NCI-H2171 treated with DMSO at 0.1 percent for 48 hours (cell line): Measurements from ENCODE around the gene RDH5.

ENCODE experiments used
- DNase-seq: peaks from one replicate; lab custom pipeline; 2025; lab: John Stamatoyannopoulos, UW

The RDH5 gene

DNA sequence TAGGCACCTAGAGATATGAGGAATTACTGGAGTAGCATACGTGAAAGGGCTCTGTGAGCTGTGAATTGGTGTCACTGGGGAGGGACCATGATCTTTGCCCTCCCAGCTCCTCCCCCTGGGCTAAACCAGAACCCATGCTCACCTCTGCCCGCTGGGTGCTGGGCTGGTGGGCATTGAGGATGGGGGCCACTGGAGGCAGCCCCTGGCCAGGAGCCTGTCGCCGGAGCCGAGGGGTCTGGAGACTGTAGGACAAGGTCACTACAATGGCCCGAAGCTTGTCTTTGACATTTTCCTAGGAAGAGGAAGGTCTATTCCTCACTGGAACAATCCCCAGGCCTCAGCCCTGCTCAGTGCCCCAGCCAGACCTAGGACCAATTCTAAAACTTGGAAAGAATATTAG, 24.1 kb upstream of the RDH5 start:
- no peak for DNase-seq

DNA sequence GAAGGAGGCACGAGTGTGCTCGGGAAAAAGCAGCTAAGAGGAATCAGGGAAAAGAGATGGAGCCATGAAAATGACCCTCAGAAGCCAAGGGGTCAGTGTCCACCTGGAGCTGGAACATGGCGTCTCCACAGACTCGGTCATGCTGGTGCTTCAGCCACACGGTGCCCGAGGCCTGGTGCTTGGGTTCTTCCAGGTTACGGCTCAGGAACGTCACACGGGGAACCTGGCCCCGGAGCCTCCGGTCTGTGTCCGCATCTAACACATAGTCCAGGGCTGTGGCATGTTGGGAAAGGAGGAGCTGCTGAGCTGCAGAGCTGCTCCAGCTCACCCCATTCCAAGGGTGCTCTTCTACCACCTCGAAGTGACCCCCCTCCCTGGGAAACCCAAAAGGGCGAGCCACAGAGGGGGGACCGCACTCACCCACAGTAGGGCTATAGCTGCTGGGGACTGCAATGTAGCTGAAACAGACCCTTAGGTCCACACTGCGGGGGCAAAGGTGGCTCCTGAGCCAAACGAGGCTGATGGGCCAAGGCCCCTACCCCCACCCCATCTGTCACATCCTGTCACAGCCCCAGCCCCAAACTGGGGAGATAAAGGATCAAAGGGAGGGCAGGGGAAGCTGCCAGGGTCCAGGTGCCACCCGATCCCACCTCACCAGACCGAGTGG, 23.3 kb upstream of the RDH5 start:
- no peak for DNase-seq

DNA sequence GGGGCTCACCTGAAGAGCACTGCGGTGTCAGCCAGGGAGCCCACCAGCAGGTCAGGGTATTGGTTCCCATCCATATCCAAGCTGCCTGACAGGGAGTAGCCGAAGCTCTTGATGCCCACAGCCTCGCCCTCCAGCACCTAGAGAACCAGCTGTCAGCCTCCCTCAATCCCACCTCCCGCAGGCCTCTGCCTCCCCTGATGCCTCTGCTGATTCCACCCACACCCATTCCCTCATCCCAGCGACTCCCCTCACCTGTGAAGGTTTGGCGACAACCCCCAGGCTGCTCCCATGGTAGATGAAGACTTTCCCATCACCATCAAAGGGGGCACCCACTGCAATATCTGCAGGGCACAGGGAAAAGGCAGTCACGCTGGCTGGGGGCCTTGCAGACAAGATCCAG, 22.5 kb upstream of the RDH5 start:
- DNase-seq: no peak

DNA sequence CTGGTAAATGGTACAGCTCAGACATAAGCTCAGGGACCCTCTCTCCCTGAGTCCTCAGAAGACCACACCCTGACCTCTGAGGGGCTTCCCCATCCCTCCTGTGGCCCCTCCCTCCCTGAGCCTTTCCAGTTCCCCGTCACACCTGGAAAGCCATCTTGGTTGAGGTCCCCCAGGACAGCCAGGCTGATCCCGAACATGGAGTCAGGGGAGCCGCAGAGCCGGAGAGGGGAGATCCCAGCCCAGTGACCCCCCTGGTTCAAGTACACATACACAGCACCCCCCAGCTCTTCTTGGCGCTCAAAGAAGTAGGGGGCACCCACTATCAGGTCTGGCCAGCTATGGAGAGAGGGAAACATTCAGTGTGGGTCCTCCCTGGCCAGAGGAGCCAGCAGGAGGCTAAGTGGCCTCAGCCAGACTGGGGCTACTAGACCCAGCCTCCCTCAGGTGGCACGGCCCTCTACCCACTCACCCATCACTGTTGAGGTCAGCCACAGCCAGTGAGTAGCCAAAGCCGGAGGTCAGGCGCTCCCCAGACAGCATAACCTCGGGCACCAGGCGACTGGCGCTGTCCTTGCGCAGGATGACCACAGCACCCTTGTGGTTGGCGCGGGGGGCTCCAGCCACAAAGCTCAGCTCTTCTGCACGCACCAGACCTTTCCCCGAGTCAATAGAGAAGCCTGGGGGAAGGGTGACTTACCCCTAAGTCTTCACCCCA, 21.8 kb upstream of the RDH5 start:
- no peak for DNase-seq

DNA sequence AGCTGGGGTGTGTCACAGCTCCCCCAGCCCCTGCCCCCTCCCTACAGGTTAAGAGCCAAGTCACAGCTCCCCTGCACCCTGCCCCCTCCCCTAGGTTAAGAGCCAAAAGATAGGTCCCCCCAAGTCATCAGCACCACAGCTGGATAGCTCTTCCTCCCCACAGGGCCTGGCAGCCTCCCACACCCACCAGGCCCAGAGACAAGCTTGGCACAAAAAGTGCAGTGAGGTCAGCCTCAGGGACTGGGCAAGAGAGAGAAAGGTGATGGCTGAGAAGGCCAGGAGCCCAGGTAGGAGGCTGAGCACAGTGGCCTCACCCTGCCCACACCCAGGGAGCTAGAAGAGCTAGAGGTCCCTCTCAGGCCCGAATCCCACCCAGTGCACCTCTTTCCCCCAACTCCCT, 21.2 kb upstream of the RDH5 start:
- DNase-seq: no peak

DNA sequence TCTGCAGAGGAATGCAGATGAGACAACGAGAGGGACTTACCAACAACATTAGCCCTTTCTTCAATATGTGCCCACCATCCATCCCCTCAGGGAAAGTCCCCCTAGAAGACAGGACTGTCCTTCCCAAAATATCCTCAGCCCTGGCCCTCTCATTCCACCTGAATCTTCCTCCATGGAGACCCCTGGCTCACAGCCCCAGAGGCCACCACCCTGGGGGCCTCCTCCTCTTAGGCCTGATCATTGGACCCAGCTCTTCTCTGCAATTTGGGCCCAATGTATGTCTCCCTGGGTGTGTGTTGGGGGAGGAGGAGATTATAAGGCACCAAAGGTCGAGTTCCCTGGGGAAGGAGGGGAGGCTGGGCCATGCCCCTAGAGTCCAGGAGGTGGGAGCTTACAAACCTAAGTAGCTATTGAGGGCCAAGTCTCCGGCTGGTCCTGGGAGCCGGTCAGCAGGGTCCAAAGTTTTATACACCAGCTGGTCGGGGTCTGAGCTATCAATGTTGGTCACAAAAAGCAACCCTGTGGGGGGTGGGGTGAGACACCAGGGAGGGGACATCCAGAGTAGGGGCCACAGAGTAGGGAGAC, 20.6 kb upstream of the RDH5 start:
- no peak for DNase-seq

DNA sequence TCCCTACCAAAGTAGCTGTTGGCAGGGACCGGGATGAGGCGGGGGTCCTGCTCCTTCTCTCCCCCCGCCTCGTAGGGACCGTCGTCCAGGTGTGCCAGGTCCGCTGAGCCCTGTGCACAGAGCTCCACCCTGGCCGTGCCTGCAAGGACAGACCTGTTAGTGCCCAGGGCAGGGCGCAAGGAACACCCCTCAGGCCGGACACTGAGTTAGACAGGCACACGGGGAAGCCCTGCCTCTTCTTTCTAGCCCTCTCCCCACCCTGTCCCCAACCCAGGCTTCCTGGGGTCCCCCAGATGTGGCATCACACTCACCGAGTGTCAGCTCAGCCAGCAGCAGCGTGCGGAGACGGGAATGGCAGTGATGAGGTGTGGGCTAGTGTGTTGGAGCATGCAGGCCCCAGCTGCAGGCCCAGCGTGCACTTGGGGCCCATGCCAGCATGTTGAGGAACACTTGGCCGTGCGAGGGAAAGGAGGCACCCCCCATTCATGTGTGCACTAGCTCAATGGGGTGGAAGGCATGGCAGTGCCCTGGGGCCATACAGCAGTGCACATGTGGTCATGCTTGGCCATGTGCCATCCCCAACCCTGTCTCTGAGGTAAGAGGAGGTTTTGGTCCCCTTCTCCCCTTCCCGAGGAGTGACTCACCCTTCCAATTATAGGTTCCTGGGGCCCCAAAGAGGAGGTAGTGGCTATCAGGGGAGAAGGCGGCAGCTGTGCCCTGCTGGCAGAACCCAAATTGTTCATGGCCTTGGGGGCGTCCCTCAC, 19.8 kb upstream of the RDH5 start:
- DNase-seq: no peak

DNA sequence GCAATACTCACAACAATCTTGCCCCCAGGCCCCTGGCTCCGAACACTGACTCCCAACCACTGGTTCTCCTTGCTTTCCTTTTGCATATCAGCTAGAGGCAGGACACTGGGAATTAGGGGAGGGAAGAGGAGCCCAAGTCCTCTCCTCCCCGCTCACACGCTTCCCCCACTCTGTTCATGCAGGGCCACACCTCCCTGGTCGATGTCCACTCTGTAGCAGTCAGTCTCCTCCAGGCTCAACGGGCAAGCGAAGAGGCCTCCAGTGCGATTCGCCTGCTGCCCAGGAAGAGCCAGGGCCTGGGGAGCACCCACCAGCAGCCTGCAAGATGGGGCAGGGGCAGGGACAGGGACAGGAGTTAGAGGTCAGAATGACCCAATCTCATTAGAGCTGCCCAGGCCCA, 17.3 kb upstream of the RDH5 start:
- no peak for DNase-seq

DNA sequence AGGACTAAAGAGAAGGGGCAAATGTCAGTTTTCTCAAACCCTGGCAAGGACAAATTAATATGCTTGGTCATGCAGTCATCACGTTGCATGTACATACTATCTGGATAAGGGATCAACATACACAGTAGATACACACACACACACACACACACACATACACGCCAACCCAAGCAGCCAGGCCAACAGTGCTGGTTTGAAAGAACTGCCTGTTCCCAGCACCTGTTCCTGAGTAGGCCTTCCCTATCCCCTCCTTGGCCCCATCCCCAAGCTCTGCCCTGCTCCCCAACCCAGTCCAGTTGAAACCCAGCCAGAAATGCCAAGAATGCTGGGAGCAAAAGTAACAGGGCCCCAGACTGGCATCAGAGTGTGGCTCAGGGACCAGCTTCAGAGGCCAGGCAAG, 16.9 kb upstream of the RDH5 start:
- DNase-seq: no peak

DNA sequence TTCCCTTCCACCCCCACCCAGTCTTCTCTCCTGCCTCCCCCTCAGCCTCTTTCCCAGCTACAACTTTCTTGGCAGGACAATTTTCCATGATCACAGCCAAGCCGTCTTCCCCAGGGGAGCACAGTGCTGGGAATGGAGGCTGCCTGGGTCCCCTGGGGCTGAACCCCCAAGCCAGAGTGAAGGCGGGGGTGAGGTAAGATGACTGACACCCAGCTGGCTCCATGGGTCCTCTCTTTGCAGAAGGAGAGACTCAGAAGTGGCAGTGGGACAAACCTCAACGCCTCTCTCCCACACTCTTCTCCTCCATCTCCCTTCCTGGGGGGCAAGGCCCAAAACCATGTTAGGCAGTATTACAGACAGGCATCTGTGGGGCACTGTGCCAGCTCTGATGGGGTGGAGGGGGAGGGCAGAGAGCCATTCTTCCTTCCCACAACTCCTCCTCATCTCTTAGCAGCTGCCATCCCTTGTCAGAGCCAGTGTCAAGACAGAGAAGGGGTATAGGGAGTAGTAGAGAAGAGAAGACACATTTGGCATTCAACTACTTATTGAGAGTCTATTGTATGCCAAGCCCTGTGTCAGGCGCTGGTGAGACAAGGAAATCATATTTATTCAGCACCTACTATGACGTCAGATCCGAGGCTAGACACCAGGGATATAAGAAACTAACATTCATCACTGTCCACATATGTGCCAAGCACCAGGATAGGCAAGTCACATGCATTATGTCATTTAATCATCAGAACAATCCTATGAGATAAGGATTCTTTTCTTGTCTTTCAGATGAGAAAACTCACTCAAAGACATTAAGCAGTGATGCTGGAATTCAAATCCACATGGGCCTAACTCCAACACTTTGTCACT, 16.1 kb upstream of the RDH5 start:
- no peak for DNase-seq

DNA sequence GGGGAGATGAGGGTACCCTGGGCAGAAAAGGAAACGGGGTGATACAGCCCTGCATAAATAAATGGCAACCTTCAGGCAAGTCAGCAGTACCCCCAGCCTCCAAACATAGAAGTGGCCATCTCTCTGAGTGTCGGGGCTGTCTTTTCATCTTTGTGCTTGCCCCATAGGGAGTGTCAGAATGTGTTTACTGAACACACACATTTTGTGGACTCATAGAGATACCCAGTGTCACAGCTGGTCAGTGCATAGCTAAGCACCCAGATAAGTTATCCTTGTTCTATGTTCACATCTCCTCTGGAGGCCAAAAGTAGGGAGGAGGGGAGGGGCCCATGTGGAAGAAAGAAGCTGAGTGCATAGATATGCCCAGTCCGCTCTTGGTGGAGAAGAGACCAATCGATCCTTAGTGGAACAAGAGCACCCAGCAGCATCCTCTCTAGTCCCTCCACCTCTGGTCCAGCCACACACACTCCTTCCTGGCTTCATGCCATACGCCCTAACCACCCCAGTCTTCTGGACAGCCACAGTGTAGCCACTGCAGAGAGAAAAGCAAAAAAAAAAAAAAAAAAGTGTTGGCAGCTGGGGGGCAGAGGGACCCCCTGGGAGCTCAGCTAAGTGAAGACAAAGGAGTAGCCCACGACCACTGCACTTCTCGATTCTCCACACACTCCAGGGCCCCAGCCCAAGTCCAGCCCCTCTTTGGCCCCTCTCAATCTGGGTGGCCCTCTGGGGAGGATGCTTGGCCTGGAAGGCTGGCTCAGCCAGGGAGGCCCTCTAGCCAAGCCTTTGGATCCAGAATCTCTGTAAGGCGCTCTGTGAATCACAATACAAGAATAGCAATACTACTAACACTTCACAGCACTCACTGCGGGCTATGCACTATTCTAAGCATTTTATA, 15.1 kb upstream of the RDH5 start:
- no peak for DNase-seq

DNA sequence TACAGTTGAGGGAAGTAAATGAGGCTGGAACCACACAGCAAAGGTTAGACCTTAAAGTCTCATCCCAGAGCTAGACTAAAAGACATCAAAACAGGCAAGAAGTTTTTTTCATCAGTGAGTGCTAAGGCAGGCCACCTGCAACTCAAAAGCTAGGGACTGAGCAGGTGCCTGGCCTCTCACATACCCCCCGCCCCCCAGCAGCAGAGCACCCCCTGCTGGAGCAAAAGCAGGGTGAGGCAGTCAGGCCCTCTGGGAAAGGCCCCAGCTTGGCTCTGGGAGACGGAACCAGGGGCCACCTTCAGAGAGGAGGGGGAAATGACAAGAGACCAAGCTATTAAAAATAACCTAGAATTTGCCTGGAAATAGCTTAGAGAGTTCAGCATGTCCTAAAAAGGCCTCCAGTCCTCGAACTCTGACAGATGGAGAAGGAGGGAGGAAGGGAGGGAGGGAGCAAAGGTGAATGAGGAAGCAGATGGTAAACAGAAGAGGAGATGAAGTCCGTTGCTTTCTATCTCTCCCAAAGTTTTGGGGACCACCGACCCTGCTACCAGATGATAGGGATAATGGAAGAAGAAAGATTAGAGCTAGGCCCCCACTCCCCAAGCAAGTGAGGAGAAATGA, 14.3 kb upstream of the RDH5 start:
- DNase-seq: no peak

DNA sequence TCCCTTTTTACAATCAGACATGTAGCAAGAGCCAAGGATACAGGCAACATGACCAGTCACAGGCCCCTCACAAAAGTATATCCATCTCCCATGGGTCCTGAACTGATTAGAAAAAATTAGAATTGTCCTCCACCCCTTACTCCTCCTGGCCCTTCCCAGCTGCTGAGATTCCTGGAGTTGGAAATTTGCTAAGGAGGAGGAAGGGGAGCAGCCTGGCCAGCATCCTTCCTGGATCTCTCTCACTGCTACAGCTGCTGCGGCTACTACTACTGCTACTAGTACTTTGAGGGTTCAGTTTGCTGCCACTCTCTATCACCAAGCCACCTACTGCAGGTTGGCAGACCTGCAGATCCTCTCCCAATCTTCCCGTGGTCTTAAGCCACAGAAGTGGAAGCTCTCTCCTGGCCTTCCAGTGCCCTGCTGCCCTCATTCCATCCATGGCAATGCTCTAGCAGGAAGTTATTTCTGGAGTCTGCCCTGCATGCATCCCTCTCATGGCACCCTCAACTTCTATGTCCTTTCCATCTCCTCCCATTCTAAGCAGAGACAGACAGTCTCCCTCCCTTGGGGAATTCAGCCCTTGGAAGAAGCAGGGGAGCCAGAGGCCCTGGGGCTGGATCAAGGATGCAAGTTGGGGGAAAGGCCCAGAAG, 13.5 kb upstream of the RDH5 start:
- no peak for DNase-seq

DNA sequence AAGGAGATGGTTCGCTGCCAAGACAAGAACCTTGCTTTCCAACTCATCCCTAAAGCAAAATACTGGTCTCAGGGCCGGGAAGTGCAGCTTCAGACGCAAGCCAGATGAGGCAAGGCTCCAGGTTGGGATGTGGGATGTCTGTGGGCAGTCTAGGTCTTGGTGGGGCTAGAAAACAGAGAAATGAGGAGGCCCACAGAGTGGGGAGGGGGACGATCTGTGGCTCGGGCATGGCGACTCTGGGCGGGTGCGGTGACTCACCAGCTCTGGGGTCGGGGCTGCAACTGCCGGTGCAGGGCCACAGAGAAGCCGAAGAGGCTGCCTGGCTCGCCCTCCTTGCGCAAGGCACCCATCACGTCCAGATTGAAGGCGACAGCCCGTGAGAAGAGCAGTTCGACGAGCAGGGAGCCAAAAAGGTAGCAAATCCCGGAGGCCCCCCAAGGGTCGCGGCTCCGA, 12.9 kb upstream of the RDH5 start:
- DNase-seq: no peak

DNA sequence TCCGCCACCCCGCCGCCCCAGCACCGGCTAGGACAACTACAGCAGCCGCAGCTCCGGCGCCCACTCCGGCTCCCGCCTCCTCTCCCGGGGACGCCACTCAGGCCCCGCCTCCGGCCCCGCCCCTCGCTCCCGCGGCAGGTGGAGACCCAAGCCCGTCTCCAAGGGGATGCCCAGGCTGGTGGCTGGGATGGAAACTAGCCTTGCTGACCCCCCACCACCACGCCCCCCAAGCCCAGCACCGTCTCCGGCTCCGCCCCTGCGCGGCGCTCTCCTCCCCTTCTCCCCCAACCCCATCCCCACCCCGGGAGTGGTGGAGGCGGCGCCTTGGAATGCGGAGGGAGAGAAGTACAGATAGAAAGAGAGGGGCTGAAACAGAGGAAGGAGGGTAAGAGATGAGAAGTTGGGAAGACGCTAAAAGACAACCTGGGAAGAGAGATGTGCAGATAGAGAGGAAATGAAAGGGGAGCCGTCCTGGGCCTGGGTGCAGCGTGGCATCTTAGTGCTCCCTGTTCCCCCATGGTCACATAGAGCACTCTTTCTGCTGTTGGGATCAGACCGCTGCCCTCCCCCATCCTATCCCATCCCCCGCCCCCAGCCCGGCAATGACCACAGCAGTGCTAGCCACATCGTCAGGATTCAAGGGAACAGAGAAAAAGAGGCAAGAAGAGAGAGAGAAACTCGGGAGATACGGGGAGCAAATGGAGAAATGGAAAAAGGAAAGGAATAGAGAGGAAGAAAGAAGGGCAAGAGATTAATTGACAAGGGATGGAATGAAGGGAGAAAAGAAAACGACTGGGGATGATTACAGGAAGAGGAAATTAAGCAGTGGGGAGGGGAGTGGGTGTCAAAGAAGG, 12.1 kb upstream of the RDH5 start, which contains the start of gene ITGA7:
TSS of gene ITGA7 (minus strand) at position 64 of the 854 bp plus-strand sequence. CDS start 222 bp downstream, outside the sequence.
- DNase-seq: peak; percentile 65

DNA sequence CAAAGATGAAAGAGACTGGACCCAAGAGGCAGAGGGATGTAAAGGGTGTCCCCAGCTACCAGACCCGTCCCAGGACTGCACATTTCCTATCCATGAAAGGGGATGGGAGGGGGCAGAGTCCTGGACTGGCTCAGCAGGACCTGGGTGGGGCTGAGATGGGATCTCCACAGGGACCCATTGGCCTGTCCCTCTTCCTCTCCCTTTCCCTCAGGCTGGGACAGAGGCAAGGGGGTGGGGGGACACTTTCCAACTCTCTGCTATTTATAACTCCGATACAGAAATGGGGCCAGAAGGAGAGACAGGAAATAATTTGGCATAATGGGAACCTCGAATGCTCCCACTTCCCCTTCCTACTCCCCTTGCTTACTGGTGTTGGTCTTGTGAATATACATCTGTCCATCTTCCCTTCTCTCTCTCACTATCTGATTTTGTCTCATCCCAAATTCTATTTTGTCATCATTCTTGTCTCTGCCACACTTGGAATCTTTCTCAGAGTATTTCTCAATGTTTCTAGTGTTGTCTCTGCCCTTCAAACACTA, 11.4 kb upstream of the RDH5 start:
- DNase-seq: no peak

DNA sequence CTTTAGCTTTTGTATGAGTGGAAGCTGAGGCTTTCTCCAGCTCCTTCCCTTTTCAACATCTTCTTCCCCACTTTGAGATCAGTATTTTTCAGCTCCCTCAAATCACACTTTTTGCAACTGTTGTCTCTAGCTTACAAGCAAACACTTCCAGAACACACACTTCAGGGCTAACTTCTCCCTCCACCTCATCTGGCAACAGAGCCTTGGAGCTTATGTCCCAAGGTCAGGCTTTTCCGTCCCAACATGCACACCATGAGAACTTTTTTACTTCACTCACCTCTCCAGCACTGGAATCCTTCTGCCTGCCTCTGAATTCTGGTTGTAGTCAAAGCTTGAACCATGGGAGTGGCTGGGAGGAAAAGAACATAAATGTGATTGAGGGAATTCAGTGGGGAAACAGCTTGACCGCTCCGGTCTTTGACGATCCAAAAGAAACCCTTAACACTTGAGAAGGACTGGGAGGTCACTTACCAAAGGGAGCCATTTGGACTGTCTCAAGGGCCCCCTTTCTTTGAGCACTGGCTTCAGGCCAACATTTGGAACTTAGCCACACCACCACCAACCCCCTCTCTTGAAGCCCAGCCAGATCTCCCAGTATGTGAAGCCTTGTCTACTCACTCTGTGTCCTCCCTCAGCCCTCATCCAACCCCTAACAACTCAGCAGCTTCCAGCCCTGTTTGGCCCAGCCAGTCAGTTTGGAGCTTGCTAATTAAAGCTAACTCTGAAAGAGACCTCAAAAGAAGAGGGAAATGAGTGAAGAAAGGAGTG, 8.2 kb upstream of the RDH5 start:
- no peak for DNase-seq
